Neural progenitor cell (in vitro differentiated cells): ENCODE results near the gene SMC3. TPM values are rescaled to one million over a fixed set of nuclear protein-coding genes. Genes with fewer than 3 reads are reported as not detected.

Source experiments
- DNase-seq: peaks from one replicate; pipeline ENCODE4 v3.0.0-alpha.2; 2016; ENCODE audit warnings: low spot score
- H2AFZ ChIP-seq: fragments of 200-600 bp; sonication (generic); replicated peaks from 2 replicates; pipeline ENCODE4 v1.6.1; 2016; ENCODE audit warnings: antibody characterized with exemption
- H3F3A ChIP-seq: fragments of 200-600 bp; sonication (generic); 2 replicates; pipeline ENCODE4 v1.6.1; 2016; ENCODE audit warnings: antibody characterized with exemption, low read depth
- H3K27ac ChIP-seq: fragments of 200-600 bp; sonication (generic); 2 replicates; pipeline ENCODE4 v1.5.1; 2016; ENCODE audit warnings: mild to moderate bottlenecking
- H3K27me3 ChIP-seq: fragments of 200-600 bp; sonication (generic); 2 replicates; pipeline ENCODE4 v1.6.1; 2016; ENCODE audit warnings: mild to moderate bottlenecking, moderate library complexity
- H3K36me3 ChIP-seq: fragments of 200-600 bp; sonication (generic); 2 replicates; pipeline ENCODE4 v1.5.1; 2016
- H3K4me1 ChIP-seq: fragments of 200-600 bp; sonication (generic); 2 replicates; pipeline ENCODE4 v1.6.1; 2016; ENCODE audit warnings: mixed run types
- H3K4me2 ChIP-seq: fragments of 200-600 bp; sonication (generic); 2 replicates; pipeline ENCODE4 v1.6.1; 2016
- H3K4me3 ChIP-seq: fragments of 200-600 bp; sonication (generic); 2 replicates; pipeline ENCODE4 v1.5.1; 2016
- H3K79me2 ChIP-seq: fragments of 200-600 bp; sonication (generic); 2 replicates; pipeline ENCODE4 v1.6.1; 2016; ENCODE audit warnings: low read depth
- H3K9ac ChIP-seq: fragments of 200-600 bp; sonication (generic); 2 replicates; pipeline ENCODE4 v1.6.1; 2016
- H3K9me3 ChIP-seq: fragments of 200-600 bp; sonication (generic); 2 replicates; pipeline ENCODE4 v1.5.1; 2016; ENCODE audit warnings: low read depth
- H4K20me1 ChIP-seq: fragments of 200-600 bp; sonication (generic); 2 replicates; pipeline ENCODE4 v1.6.1; 2016; ENCODE audit warnings: low read depth
- H3K27ac Mint-ChIP-seq: 3 replicates; pipeline ENCODE4 v1.8.0; 2021; ENCODE audit warnings: mixed read lengths
- H3K27me3 Mint-ChIP-seq: 2 replicates; pipeline ENCODE4 v1.8.0; 2022; ENCODE audit warnings: low read depth, mild to moderate bottlenecking, inconsistent platforms, moderate library complexity, mixed read lengths; ENCODE audit not compliant: insufficient read depth
- H3K36me3 Mint-ChIP-seq: 3 replicates; pipeline ENCODE4 v1.8.0; 2021; ENCODE audit warnings: mixed read lengths
- H3K4me1 Mint-ChIP-seq: 3 replicates; pipeline ENCODE4 v1.8.0; 2021; ENCODE audit warnings: mixed read lengths
- H3K4me3 Mint-ChIP-seq: 3 replicates; pipeline ENCODE4 v1.8.0; 2021; ENCODE audit warnings: mild to moderate bottlenecking, moderate library complexity, mixed read lengths
- H3K9me3 Mint-ChIP-seq: 3 replicates; pipeline ENCODE4 v1.8.0; 2020; ENCODE audit warnings: mixed read lengths
- CTCF ChIP-seq: fragments of 200-600 bp; sonication (generic); IDR thresholded peaks from 2 replicates; pipeline ENCODE4 v1.5.1; 2017; ENCODE audit warnings: antibody characterized with exemption, mild to moderate bottlenecking
- EZH2 ChIP-seq: fragments of 200-600 bp; sonication (generic); IDR thresholded peaks from 2 replicates; pipeline ENCODE4 v1.6.1; 2017; ENCODE audit warnings: antibody characterized with exemption, mild to moderate bottlenecking, moderate library complexity
- EZH2phosphoT487 ChIP-seq: fragments of 200-600 bp; sonication (generic); IDR thresholded peaks from 2 replicates; pipeline ENCODE4 v1.6.1; 2017; ENCODE audit warnings: antibody characterized with exemption
- total RNA-seq: library from RNA; depleted of rRNA; stranded (reverse); fragments of >200 nt; gene quantifications from 2 replicates; pipeline ENCODE4 v1.2.3, GENCODE V29; 2015; ENCODE audit warnings: low replicate concordance

Gene SMC3
- total RNA-seq, 1 donor from 2014 or later: 109 TPM

GRCh38 chr10:110558041-110558440 is 9.5 kb upstream of the SMC3 start:
- Mint-ChIP-seq H3K9me3 (no peaks in the 10 kb centered on the region), H3K27ac (no peak overlapping the region), H3K36me3 (no peaks in the 10 kb centered on the region), H3K27me3 (peaks cover 3% of the 10 kb centered on the region), H3K4me1 (peaks cover 19% of the 10 kb centered on the region), H3K4me3 (no peak overlapping the region)
- Histone ChIP-seq H3F3A (no peaks in the 10 kb centered on the region), H3K9ac (no peak overlapping the region), H3K9me3 (no peaks in the 10 kb centered on the region), H3K36me3 (no peaks in the 10 kb centered on the region), H3K4me3 (no peak overlapping the region), H3K27ac (no peak overlapping the region), H3K4me1 (peaks cover 15% of the 10 kb centered on the region), H4K20me1 (no peaks in the 10 kb centered on the region), H2AFZ (peak overlapping the region; percentile 13), H3K79me2 (no peaks in the 10 kb centered on the region), H3K27me3 (no peaks in the 10 kb centered on the region), H3K4me2 (no peak overlapping the region)
- DNase-seq: no peak
- TF ChIP-seq EZH2phosphoT487: no peak
- TF ChIP-seq CTCF: no peak
- no peak for TF ChIP-seq EZH2

DNA sequence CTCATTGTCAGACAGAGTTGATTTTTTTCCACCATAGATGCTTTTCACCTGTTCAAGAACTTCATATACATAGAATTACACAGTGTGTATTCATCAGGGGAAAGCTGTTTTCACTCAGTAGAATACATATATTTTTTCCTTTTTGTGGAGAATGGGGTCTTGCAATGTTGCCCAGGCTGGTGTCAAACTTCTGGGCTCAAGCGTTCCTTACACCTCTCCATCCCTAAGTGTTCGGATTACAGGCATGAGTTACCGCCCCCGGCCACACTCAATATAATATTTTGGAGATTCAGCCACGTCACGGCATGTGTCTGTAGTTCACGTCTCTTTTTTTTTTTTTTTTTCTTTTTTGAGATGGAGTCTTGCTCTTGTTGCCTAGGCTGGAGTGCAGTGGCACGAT is 7.5 kb upstream of the SMC3 start:
- H3K4me1 ChIP-seq: no peaks in the 10 kb centered on the region
- H3K4me3 Mint-ChIP-seq: no peak overlapping the region
- H3K9me3 Mint-ChIP-seq: no peaks in the 10 kb centered on the region
- TF ChIP-seq CTCF (no peak), EZH2 (no peak), EZH2phosphoT487 (no peak)
- no peaks in the 10 kb centered on the region for H3K9me3 ChIP-seq
- H4K20me1 ChIP-seq: no peaks in the 10 kb centered on the region
- no peaks in the 10 kb centered on the region for H3K36me3 Mint-ChIP-seq
- H3K27me3 ChIP-seq: no peaks in the 10 kb centered on the region
- H3K36me3 ChIP-seq: no peaks in the 10 kb centered on the region
- H2AFZ ChIP-seq: no peak overlapping the region
- H3K9ac ChIP-seq: no peak overlapping the region
- H3K27ac ChIP-seq: no peak overlapping the region
- no peak overlapping the region for H3K27ac Mint-ChIP-seq
- H3K4me2 ChIP-seq: no peak overlapping the region
- peaks cover 3% of the 10 kb centered on the region for H3K27me3 Mint-ChIP-seq
- H3K4me1 Mint-ChIP-seq: peaks cover 16% of the 10 kb centered on the region
- no peak for DNase-seq
- no peaks in the 10 kb centered on the region for H3F3A ChIP-seq
- H3K4me3 ChIP-seq: no peak overlapping the region
- no peaks in the 10 kb centered on the region for H3K79me2 ChIP-seq

- no peak overlapping the region for H3K27ac ChIP-seq
- H3K4me3 Mint-ChIP-seq: no peak overlapping the region
- no peak for TF ChIP-seq CTCF
- TF ChIP-seq EZH2phosphoT487: no peak
- TF ChIP-seq EZH2: no peak
- H3K36me3 ChIP-seq: no peaks in the 10 kb centered on the region
- H3K4me1 Mint-ChIP-seq: peaks cover 16% of the 10 kb centered on the region
- H3K9ac ChIP-seq: no peak overlapping the region
- no peaks in the 10 kb centered on the region for H3K27me3 ChIP-seq
- H3K9me3 ChIP-seq: no peaks in the 10 kb centered on the region
- H3K27me3 Mint-ChIP-seq: no peaks in the 10 kb centered on the region
- no peaks in the 10 kb centered on the region for H3K79me2 ChIP-seq
- H2AFZ ChIP-seq: no peak overlapping the region
- H3K9me3 Mint-ChIP-seq: no peaks in the 10 kb centered on the region
- H3K4me3 ChIP-seq: no peak overlapping the region
- H3F3A ChIP-seq: peaks cover 7% of the 10 kb centered on the region
- H3K36me3 Mint-ChIP-seq: no peaks in the 10 kb centered on the region
- H3K4me1 ChIP-seq: no peaks in the 10 kb centered on the region
- H3K4me2 ChIP-seq: no peak overlapping the region
- H4K20me1 ChIP-seq: no peaks in the 10 kb centered on the region
- no peak for DNase-seq
- H3K27ac Mint-ChIP-seq: no peak overlapping the region
Observed at GRCh38 chr10:110561292-110561691, 6.2 kb upstream of the SMC3 start.
